M059J (cell line): ENCODE measurements around the gene OAS2. TPM values are rescaled to one million over a fixed set of nuclear protein-coding genes. Genes with fewer than 3 reads are reported as not detected.
"Not testable (repeated sequence)": the region's sequence is repeated elsewhere in the genome, so short reads cannot be mapped to it uniquely, and the experiment has no call there.

ENCODE experiments used
- DNase-seq: peaks from one replicate; pipeline ENCODE4 v3.0.0-alpha.2; 2012; ENCODE audit warnings: low read depth
- total RNA-seq: library from RNA; depleted of rRNA; stranded (reverse); fragments of >200 nt; shearing (Covaris generic); gene quantifications from 2 replicates; pipeline ENCODE4 v1.2.3, GENCODE V29; 2014

The OAS2 gene
- total RNA-seq, 1 experiment from 2014 or later = 362 TPM

DNA sequence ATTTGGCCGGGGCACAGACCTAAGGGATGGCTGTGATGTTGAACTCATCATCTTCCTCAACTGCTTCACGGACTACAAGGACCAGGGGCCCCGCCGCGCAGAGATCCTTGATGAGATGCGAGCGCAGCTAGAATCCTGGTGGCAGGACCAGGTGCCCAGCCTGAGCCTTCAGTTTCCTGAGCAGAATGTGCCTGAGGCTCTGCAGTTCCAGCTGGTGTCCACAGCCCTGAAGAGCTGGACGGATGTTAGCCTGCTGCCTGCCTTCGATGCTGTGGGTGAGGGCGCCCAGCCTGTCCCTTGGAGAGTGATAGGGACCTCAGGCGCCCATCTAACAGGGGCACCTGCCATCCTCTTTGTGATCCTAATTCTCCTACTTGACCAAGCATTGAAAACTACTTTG is 27.6 kb upstream of the OAS2 start:
- DNase-seq = no peak

DNA sequence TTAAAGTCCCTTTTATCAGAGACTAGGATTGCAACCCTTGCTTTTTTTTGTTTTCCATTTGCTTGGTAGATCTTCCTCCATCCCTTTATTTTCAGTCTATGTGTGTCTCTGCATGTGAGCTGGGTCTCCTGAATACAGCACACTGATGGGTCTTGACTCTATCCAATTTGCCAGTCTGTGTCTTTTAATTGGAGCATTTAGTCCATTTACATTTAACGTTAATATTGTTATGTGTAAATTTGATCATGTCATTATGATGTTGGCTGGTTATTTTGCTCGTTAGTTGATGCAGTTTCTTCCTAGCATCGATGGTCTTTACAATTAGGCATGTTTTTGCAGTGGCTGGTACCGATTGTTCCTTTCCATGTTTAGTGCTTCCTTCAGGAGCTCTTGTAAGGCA is 21.2 kb upstream of the OAS2 start:
- DNase-seq = not testable (repeated sequence)

DNA sequence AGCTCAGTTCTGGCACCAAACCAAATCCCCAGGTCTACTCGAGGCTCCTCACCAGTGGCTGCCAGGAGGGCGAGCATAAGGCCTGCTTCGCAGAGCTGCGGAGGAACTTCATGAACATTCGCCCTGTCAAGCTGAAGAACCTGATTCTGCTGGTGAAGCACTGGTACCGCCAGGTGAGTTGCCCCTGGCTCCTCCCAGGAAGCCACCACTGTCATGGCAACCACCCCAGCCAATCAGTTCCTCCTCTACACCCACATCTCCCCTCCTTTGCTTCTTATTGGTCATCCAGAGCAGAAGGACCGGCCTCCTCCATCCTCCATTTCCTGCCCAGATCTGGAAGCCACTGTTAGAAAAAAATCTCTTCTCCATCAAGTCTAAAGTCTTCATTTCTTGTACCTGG is 17.2 kb upstream of the OAS2 start:
- peak; percentile 42 for DNase-seq

DNA sequence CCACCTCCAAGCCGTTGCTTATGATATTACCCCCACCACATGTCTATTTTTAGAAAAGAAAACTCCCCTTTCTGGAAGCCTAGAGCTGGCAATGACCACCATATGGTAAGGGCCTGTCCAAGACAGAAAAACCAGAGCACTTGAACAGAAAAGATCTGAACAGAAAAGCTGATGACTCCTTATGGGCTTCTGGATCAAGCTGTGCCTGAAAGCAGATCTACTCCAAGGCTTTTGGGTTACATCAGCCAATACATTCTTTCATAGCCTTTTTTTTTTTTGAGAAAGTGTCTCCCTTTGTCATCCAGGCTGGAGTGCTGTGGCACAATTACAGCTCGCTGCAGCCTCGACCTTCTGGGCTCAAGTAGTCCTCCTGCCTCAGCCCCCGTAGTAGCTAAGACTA is 16.8 kb upstream of the OAS2 start:
- DNase-seq = no peak

DNA sequence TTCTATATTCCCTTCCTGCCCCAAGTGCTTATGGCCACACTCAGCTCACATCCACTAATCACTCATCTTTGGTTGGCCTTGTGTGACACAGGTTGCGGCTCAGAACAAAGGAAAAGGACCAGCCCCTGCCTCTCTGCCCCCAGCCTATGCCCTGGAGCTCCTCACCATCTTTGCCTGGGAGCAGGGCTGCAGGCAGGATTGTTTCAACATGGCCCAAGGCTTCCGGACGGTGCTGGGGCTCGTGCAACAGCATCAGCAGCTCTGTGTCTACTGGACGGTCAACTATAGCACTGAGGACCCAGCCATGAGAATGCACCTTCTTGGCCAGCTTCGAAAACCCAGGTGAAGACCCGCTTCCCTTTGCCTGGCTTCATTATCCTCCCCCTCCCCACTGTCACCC is 15.8 kb upstream of the OAS2 start:
- no peak for DNase-seq

DNA sequence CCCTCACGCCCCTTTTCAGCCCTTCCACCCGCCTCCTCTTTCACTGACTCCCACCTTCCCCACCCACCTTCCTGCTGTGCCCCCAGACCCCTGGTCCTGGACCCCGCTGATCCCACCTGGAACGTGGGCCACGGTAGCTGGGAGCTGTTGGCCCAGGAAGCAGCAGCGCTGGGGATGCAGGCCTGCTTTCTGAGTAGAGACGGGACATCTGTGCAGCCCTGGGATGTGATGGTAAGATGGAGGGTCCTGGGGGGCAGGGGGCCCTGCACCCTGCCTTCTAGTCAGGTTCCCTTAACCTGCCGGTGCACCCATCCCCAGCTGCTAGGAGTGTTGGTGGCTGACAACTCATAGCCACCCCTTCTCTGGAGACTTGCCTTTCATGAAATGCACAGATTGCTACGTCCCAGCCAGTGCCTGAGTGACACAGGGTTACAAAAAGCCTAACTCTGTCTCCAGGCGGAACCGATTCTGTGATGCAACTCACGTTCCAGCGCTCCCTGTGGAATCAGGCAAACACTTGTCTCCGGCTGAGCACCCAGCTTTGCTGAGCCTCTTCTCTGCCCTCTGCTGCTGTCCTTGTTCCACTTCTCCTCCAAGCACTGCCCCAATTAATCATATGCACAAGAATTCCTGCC is 15.0 kb upstream of the OAS2 start:
- no peak for DNase-seq

DNA sequence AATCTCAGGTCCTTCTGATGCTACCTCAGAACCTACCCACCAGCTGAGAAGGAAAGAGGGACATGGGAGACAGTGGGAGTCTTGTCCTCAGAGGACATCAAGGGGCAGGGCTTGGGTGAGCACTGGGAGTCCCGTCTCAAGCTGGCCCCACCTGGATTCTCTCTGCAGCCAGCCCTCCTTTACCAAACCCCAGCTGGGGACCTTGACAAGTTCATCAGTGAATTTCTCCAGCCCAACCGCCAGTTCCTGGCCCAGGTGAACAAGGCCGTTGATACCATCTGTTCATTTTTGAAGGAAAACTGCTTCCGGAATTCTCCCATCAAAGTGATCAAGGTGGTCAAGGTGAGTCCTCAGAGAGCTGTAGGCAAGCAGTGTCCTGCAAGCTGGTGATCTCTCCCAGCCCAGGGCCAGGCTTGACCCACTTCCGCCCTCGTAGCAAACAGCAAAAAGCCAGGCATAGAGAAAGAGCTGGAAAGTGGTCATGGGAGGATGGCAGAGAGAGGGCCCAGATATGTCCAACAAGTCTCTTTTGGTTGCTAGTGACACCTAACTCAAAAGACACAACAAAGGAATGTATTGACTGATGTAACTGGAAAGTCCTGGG is 14.2 kb upstream of the OAS2 start:
- DNase-seq = no peak

DNA sequence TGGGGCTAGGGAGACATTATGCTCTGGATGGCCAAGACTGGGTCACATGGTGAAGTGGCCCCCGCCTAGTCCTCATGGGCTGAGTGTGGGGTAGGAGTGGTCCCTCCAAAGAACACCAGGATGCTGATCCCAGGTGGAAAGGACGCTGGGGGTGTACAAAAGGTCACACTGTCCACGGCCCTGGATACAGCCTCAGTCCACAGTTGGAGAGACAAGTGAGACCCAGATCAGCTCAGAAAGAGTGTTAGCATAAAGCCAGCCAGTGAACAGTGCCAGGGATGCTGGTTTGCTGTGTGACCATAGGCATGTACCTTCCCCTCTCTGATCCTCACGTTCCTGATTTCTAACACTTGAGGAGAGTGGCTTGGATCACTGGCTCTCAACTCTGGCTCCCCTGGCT is 13.4 kb upstream of the OAS2 start:
- no peak for DNase-seq

DNA sequence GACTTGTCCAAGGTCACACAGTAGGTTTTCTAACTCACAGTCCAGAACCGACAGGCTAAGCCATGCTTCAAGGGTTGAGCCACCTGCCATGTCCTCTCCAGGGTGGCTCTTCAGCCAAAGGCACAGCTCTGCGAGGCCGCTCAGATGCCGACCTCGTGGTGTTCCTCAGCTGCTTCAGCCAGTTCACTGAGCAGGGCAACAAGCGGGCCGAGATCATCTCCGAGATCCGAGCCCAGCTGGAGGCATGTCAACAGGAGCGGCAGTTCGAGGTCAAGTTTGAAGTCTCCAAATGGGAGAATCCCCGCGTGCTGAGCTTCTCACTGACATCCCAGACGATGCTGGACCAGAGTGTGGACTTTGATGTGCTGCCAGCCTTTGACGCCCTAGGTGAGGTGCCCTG is 12.7 kb upstream of the OAS2 start:
- no peak for DNase-seq

DNA sequence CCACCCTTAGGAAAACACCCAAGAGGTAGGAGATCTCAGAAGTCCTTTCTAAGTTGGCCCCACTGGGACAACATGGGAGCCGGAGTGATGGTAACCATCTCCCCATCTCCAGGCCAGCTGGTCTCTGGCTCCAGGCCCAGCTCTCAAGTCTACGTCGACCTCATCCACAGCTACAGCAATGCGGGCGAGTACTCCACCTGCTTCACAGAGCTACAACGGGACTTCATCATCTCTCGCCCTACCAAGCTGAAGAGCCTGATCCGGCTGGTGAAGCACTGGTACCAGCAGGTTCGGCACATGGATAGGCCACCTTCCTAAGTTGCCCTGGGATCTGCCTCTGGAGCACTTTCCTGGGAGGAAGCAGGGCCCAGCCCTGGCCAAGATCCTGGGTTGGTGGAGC is 11.0 kb upstream of the OAS2 start:
- no peak for DNase-seq

DNA sequence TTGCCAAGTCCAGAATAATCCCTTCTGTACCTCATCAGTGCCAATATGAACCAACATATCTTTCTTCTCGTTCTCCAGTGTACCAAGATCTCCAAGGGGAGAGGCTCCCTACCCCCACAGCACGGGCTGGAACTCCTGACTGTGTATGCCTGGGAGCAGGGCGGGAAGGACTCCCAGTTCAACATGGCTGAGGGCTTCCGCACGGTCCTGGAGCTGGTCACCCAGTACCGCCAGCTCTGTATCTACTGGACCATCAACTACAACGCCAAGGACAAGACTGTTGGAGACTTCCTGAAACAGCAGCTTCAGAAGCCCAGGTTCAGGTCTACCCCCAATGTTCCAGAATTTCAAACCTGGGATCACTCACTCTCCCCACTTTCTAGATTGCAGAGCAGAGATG is 10.5 kb upstream of the OAS2 start:
- no peak for DNase-seq

DNA sequence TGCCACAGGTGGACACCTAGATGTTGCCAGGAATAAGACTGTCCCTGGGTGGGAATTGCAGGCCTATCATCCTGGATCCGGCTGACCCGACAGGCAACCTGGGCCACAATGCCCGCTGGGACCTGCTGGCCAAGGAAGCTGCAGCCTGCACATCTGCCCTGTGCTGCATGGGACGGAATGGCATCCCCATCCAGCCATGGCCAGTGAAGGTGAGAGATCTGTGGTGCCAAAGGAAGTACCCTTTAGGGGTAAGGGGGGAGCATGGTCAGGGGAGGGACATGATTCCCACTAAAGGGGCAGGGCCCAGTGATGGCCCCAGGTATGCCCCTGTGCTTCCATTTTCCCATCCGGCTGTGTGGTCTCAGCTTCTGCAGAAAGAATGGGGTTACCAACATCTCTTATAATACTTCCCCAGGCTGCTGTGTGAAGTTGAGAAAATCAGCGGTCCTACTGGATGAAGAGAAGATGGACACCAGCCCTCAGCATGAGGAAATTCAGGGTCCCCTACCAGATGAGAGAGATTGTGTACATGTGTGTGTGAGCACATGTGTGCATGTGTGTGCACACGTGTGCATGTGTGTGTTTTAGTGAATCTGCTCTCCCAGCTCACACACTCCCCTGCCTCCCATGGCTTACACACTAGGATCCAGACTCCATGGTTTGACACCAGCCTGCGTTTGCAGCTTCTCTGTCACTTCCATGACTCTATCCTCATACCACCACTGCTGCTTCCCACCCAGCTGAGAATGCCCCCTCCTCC is 8.6 kb upstream of the OAS2 start:
- no peak for DNase-seq

DNA sequence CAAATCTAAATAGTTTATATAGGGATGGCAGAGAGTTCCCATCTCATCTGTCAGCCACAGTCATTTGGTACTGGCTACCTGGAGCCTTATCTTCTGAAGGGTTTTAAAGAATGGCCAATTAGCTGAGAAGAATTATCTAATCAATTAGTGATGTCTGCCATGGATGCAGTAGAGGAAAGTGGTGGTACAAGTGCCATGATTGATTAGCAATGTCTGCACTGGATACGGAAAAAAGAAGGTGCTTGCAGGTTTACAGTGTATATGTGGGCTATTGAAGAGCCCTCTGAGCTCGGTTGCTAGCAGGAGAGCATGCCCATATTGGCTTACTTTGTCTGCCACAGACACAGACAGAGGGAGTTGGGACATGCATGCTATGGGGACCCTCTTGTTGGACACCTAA is 7.9 kb upstream of the OAS2 start:
- DNase-seq = no peak

DNA sequence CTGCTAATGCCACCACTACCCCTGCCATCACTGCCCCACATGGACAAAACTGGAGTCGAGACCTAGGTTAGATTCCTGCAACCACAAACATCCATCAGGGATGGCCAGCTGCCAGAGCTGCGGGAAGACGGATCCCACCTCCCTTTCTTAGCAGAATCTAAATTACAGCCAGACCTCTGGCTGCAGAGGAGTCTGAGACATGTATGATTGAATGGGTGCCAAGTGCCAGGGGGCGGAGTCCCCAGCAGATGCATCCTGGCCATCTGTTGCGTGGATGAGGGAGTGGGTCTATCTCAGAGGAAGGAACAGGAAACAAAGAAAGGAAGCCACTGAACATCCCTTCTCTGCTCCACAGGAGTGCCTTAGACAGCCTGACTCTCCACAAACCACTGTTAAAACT is 7.1 kb upstream of the OAS2 start:
- peak; percentile 61 for DNase-seq

DNA sequence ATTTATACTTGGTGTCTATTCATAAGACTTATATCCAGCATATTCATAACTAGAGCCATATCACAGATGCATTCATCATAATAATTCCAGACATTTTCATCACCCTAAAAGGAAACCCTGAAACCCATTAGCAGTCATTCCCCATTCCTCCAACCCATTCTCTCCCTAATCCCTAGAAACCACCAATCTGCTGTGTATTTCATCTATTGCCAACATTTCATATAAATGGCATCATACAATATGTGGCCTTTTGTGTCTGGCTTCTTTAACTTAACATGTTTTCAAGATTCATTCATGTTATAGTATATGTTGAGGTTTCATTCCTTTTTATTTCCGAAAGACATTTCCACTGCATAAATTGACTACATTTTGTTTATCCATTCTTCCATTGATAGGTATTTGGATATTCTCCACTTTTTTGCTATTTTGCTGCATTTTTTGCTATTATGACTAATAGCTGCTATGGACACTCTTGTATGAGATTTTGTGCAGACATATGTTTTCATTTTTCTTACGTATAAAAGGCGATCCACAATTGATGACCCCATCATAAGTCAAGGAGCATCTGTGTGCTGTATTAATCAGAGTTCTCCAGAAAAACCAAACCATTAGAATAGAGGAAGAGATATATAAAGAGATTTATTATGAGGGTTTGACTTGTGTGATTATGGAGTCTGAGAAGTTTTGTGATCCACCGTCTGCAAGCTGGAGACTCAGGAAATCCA is 5.1 kb upstream of the OAS2 start:
- no peak for DNase-seq

DNA sequence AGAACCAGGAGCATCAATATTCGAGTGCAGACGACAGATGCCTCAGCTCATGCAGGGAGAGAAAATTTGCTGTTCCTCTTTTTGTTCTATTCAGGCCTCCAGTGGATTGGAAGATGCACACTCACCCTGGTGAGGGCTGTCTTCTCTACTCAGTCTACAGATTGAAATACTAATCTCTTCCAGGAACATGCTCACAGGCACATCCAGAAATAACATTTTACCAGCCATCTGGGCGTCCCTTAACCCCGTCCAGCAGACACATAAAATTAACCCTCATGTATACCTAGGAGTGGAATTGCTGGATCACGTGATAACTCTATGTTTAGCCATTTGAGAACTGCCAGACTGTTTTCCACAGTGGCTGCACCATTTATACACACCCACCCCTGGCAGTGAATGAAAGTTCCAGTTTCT is 4.5 kb upstream of the OAS2 start:
- peak; percentile 65 for DNase-seq

DNA sequence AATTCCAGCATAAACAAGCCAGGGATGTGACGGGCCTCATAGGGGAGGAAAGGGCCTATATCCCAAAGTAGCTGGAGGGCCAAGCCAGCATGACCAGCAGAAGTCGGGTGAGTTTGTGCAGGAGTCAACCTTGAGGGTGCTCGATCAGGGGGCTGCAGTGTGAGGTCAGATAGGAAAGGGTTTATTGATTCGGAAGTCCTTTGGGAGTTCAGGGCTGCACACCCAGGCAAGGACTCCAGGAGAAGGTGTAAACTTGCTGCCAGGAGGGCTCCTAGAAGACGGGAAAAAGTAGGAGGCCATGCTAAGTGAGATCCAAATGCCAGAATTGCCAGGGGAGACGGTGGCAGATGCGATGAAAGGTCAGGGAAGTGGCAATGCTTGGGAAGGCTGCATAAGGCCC is 3.4 kb upstream of the OAS2 start:
- DNase-seq = peak; percentile 31

DNA sequence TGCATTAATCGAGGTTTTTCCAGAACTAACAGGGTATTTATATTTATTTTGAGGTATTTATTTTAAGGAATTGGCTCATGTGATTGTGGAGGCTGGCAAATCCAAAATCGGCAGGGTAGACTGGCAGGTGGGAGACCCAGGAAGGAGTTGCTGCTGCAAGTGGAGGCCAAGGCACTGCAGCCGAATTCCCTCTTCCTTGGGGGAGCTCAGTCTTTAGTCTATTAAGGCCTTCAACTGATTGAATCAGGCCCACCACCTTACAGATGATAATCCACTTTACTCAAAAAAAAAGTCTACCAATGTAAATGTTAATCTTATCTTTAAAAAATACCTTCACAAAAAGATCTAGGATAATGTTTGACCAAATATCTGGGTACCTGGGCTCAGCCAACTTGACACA is 1.2 kb upstream of the OAS2 start:
- DNase-seq = no peak

DNA sequence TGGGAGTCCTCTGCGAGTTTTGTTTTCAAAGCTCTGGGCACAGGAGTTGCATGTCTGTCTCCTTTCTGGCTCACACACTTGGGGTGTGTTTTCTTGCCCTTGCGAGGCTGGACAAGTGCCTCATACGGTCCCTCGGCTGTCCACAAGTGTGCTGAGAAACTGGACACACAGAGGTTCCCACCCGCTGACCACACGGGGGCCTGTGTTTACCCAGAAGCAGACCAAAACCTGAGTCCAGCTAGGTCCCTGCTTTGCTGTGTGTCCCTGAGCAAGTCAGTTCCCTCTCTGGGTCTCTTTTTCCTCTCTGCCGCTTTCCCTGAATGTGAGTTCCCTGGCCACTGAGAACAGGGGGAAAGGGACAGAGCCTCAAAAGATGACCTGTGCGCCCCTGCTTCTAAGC is 678 bp upstream of the OAS2 start:
- peak; percentile 30 for DNase-seq

DNA sequence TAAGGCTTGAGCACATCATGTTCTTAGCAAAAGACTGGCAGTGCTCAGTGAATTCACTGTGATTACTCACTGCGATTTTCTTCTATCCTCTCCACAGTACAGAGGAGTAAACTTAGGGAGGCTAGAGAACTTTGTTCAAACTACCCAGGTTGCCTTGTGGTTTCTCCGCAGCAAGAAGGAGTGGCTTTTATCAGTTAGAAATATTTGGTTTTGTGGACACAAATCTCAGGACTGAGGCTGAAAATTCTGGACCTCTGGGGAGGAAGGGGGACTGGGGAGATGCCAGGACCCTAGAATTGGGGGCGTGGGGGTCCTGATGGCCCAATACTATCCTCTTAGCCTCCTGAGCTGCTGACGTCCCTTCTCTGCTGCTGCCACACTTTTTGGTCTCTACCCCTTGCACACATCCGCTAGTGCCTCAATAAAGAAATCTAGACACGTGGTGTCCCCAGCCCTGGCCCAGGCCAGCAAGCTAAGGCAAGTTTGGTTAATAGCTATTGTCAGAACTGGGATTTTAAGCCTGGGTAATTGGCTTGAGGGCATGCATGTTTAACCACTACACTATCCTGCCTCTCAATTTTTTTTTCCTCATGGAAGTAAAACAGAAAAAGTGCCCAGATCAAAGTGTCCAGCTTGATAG is 842 bp downstream of the OAS2 start:
- peak; percentile 43 for DNase-seq

DNA sequence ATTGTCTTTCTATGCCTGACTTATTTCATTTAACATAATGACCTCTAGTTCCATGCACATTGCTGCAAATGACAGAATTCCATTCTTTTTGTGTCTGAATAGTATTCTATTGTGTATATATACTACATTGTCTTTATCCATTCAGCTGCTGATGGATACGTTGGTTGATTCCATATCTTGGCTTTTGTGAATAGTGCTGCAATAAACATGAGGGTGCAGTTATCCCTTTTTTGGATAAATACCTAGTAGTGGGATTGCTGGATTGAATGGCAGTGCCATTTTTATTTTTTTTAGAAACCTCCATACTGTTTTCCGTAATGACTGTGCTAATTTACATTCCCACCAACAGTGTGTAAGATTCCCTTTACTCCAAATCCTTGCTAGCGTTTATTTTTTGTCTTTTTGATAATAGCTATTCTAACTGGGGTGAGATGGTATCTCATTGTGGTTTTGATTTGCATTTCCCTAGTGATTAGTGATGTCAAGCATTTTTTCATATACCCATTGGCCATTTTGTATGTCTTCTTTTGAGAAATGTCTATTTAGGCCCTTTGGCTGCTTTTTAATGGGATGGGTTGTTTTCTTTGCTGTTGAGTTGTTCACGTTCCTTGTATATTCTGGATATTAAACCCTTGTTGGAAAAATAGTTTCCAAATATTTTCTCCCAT is 2.3 kb downstream of the OAS2 start:
- DNase-seq = peak; percentile 51
